Dermis lymphatic vessel endothelial cell (primary cell): Measurements from ENCODE around the gene GPR107. TPM values are rescaled to one million over a fixed set of nuclear protein-coding genes. Genes with fewer than 3 reads are reported as not detected.

Experiments
- total RNA-seq: library from RNA; depleted of rRNA; stranded (reverse); fragments of >200 nt; gene quantifications from 2 replicates; pipeline ENCODE4 v1.2.1, GENCODE V29; 2014

The GPR107 gene
- total RNA-seq: 25.3 and 32.2 TPM in 2 replicates

GRCh38 chr9:130053504-130054324, at the start of gene GPR107:
Gene GPR107, plus strand, starts transcription at chr9:130053906. Its CDS starts 27 bp downstream, at chr9:130053933.

GRCh38 chr9:130042885-130043653, 10.6 kb upstream of the GPR107 start, which contains the start of gene FNBP1:
Gene FNBP1, minus strand, starts transcription at chr9:130043189. Its CDS starts 214 bp downstream, at chr9:130042975.

DNA sequence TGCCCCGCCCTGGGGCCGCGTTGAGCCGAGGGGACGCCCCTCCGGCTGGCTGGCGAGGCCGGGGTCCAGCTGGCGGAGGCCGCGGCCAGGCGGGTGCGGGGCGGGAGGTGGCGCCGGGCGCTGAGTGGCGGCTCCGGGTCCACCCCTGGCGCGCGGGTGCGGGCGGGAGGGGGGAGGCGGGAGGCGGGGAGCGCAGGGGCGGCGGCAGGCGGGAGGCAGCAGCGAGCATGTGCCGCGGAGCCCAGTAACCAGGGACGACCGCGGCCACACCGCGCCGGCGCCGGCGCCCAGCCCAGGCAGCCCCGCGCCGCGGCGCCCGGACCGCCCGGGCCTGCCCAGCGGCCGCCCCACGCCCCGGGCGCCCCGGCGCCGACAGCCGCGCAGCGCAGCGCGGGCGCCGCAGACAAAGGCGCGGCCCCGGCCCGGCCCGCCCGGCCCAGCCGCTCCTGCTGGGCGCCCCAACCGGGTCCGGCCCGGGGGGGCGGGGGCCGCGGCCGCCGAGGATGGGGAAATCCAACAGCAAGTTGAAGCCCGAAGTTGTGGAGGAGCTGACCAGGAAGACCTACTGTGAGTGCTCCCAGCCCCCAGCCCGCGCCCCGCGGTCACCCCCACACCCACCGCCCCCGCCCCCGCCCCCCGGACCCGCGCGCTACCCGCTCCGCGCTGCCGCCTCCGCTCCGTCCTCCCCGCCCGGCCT, 118.6 kb downstream of the GPR107 start, which contains the start of gene NCS1:
Gene NCS1, plus strand, starts transcription at position 244 of the 697 bp plus-strand sequence. Its CDS starts 260 bp downstream, at position 504.

Other genes with a start within 250 kb of the GPR107 start
- 23.1 and 25.4 TPM in 2 replicates for gene TOR1A, start 229.8 kb upstream of the GPR107 start, total RNA-seq
- 31.4 and 32.0 TPM in 2 replicates for gene C9orf78, start 218.6 kb upstream of the GPR107 start, total RNA-seq
- 5.5 TPM in 2 replicates for gene USP20, start 218.4 kb upstream of the GPR107 start, total RNA-seq
- gene FNBP1, start 10.7 kb upstream of the GPR107 start, total RNA-seq: 79.2 and 91.4 TPM in 2 replicates
- 4.0 and 5.4 TPM in 2 replicates for gene NCS1, start 118.5 kb downstream of the GPR107 start, total RNA-seq
- gene HMCN2, start 211.9 kb downstream of the GPR107 start, total RNA-seq: not detected in 2 replicates